IMR-90 (cell line): ENCODE results near the gene NANOS3. TPM values are rescaled to one million over a fixed set of nuclear protein-coding genes. Genes with fewer than 3 reads are reported as not detected.

Experiments used
- CEBPB ChIP-seq: IDR thresholded peaks from 2 replicates; pipeline ENCODE4 v1.6.1; 2012; ENCODE audit warnings: low read depth, low read length, improper control_type of control experiment
- POLR2A ChIP-seq: IDR thresholded peaks from 2 replicates; pipeline ENCODE4 v1.6.1; 2012; ENCODE audit warnings: mild to moderate bottlenecking, low read depth, low read length
- RFX5 ChIP-seq: IDR thresholded peaks from 2 replicates; pipeline ENCODE4 v1.8.0; 2012; ENCODE audit warnings: low read depth, mild to moderate bottlenecking, low read length, moderate library complexity
- polyA plus RNA-seq, 3 experiments: library from polyadenylated mRNA; depleted of rRNA; stranded (reverse); fragments of >200 nt; gene quantifications; 2 replicates each; pipeline ENCODE4 v1.2.3, GENCODE V29; 2012; ENCODE audit warnings: low replicate concordance in 1 of 3
- total RNA-seq: library from RNA; depleted of rRNA; stranded (reverse); fragments of >200 nt; gene quantifications from 2 replicates; pipeline ENCODE4 v1.2.3, GENCODE V29; 2012
- TF ChIP-seq, protein P1 (sequence below): conservative IDR thresholded peaks from 2 replicates; pipeline ENCODE4 v1.5.1; 2012; ENCODE audit warnings: mild to moderate bottlenecking, low read depth, low read length, improper control_type of control experiment

NANOS3 gene
- total and polyA plus RNA-seq, 2 of the 4 experiments (the other 2 are of a cell fraction): 0.63 TPM; not detected in 1

DNA sequence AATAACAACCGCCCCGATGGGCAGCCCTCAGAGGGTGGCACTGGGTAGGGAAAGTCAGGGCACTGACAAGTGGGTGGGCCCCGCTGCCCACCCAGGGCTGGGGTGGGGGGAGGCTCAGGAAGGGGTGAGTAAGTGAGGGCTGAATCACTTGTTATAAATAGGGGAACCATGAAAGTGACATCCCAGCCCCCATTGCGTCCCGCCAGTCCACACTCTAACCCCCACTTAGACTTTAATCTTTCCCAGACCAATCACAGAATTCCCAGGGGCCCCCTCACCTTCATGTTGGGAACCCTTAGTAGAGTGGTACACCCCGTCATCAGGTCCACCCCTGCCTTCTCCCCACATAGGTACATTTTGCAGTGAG lies 37.0 kb upstream of the NANOS3 start (continued):
- TF ChIP-seq CEBPB: no peak
- TF ChIP-seq, protein P1, sequence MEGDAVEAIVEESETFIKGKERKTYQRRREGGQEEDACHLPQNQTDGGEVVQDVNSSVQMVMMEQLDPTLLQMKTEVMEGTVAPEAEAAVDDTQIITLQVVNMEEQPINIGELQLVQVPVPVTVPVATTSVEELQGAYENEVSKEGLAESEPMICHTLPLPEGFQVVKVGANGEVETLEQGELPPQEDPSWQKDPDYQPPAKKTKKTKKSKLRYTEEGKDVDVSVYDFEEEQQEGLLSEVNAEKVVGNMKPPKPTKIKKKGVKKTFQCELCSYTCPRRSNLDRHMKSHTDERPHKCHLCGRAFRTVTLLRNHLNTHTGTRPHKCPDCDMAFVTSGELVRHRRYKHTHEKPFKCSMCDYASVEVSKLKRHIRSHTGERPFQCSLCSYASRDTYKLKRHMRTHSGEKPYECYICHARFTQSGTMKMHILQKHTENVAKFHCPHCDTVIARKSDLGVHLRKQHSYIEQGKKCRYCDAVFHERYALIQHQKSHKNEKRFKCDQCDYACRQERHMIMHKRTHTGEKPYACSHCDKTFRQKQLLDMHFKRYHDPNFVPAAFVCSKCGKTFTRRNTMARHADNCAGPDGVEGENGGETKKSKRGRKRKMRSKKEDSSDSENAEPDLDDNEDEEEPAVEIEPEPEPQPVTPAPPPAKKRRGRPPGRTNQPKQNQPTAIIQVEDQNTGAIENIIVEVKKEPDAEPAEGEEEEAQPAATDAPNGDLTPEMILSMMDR: no peak
- no peak; the same call in 1 of the 2 replicates for TF ChIP-seq POLR2A
- TF ChIP-seq RFX5: no peak
